Fibroblast of mammary gland (primary cell): ENCODE data around the gene SPOCD1.

Source experiments
- DNase-seq: peaks from one replicate; pipeline ENCODE4 v3.0.0-alpha.2; 2010; ENCODE audit warnings: low read depth
- H3K4me3 ChIP-seq: 2 replicates; pipeline ENCODE4 v1.5.1; 2011; ENCODE audit warnings: low read depth, mild to moderate bottlenecking, low read length, moderate library complexity; ENCODE audit not compliant: control insufficient read depth
- TF ChIP-seq, protein P1 (sequence below): conservative IDR thresholded peaks from 2 replicates; pipeline ENCODE4 v1.5.1; 2011; ENCODE audit warnings: low read depth, low read length, inconsistent platforms; ENCODE audit not compliant: control insufficient read depth, insufficient read depth

Gene SPOCD1

GRCh38 chr1:31793086-31793485 lies 22.7 kb downstream of the SPOCD1 start:
- TF ChIP-seq, protein P1, sequence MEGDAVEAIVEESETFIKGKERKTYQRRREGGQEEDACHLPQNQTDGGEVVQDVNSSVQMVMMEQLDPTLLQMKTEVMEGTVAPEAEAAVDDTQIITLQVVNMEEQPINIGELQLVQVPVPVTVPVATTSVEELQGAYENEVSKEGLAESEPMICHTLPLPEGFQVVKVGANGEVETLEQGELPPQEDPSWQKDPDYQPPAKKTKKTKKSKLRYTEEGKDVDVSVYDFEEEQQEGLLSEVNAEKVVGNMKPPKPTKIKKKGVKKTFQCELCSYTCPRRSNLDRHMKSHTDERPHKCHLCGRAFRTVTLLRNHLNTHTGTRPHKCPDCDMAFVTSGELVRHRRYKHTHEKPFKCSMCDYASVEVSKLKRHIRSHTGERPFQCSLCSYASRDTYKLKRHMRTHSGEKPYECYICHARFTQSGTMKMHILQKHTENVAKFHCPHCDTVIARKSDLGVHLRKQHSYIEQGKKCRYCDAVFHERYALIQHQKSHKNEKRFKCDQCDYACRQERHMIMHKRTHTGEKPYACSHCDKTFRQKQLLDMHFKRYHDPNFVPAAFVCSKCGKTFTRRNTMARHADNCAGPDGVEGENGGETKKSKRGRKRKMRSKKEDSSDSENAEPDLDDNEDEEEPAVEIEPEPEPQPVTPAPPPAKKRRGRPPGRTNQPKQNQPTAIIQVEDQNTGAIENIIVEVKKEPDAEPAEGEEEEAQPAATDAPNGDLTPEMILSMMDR: no peak
- H3K4me3 ChIP-seq: no peak overlapping the region
- no peak for DNase-seq

GRCh38 chr1:31792541-31792940 lies 23.3 kb downstream of the SPOCD1 start:
- no peak for DNase-seq
- TF ChIP-seq, protein P1: no peak

DNA sequence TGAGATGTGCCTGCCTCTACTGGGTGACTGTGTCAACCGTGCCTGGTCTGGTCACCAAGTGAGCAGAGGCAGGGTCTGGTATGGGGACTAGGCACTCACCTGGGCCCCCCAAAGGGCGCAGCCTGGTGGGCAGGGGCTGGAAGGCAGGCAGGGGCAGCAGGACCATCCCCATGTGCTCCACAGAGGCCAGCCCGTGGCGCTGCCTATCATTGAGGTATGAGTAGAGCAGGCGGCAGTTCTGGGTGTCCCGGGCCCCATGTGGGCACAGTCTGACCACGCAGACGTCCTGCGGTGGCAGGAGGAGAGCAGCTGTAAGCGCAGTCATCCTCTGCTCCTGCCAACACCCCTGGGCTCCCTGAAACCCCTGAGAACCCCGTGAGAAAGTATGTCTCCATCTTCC lies 23.7 kb downstream of the SPOCD1 start:
- no peak for DNase-seq
- TF ChIP-seq, protein P1: no peak
- H3K4me3 ChIP-seq: no peak overlapping the region

More at GRCh38 chr1:31792541-31792940, 23.3 kb downstream of the SPOCD1 start:
- no peak overlapping the region for H3K4me3 ChIP-seq

- TF ChIP-seq, protein P1: no peak
- DNase-seq: no peak
- no peak overlapping the region for H3K4me3 ChIP-seq
Observed at GRCh38 chr1:31791131-31791858, 24.5 kb downstream of the SPOCD1 start.

GRCh38 chr1:31790641-31791091 lies 25.2 kb downstream of the SPOCD1 start:
- no peak for DNase-seq
- no peak overlapping the region for H3K4me3 ChIP-seq
- TF ChIP-seq, protein P1: no peak

- no peak overlapping the region for H3K4me3 ChIP-seq
- no peak for DNase-seq
- TF ChIP-seq, protein P1: no peak
Observed at GRCh38 chr1:31790140-31790539, 25.7 kb downstream of the SPOCD1 start.
